NT2/D1 (cell line): Measurements from ENCODE around the gene DDX39A.

ENCODE experiments used
- SUZ12 ChIP-seq: IDR thresholded peaks from 2 replicates; pipeline ENCODE4 v1.6.1; 2011; ENCODE audit not compliant: insufficient read length, insufficient read depth; ENCODE audit errors: extremely low read depth
- YY1 ChIP-seq: IDR thresholded peaks from 2 replicates; pipeline ENCODE4 v1.6.1; 2011; ENCODE audit not compliant: insufficient read length, insufficient read depth
- ZNF274 ChIP-seq: IDR thresholded peaks from 2 replicates; pipeline ENCODE4 v1.6.1; 2011; ENCODE audit warnings: mild to moderate bottlenecking, low read depth, low read length

DNA sequence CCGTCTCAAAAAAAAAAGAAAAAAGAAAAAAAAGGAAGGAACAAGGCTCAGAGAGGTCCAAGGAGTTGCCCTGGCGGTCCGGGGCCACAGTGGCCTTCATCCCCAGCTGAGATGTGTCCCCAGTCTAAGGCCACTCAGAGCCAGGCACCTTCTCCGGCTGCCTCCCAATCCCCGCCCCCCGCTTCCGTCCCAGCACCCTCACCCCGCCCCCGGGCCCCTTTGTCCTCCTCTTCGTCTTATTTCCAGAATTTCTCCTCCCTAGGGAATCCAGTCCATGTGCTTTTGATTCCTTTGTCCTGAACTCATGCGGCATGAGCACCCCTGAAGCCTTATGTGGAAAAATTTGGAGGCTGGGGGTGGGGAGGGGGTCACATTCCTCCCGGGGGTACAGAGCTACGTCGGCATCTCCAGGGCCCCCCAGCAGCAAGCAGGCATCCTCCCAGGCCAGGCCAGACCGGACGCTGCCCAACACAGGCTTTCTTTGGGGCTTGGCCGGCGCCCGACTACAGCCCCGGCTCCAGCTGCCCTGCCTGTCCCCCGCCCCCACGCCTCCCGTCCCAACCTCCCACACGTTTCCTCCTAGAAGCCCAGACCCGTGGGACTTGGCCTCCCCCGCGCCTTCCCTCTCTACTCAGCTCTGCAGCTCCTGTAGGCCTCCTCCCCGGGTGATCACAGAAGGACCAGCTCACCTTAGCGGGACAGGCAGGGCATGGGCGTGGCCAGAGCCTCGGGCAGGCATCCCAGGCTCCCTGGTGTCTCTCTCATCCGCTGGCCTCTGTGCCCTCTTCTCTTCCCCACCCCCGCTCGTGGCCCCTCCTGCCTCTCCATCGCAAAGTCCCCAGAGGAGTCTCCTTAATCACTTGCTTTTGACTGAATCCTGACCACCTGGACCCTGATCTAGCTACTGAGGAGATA is 55.7 kb downstream of the DDX39A start:
- TF ChIP-seq ZNF274 (no peak), YY1 (no peak), SUZ12 (no peak)
